ENCODE data around the gene ZBTB16.

ZBTB16 gene

DNA sequence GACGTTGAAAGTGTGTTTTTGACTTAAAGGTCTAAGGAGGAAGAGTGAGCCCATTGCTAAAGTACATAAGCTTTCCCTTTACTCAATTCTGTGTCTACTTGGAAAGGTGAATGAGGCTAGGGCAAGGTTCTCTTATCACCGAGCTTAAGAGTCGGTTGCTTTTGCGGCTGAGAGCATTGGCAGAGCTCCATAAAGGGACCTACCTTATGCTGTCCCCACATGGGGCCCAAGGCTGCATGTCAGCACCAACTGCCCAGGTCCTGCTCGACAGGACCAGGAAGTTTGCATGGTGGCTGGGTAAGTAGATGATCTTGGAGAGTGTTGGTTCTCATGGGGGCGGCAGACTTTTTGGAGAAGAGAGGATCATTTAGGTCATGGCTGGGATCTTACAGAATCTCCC is 91.2 kb downstream of the ZBTB16 start:
- Histone ChIP-seq H3K27ac (no peak overlapping the region), H2AFZ (no peak overlapping the region), H3K4me3 (ENCODE audit: low read depth, low read length) (no peak overlapping the region), H3K4me1 (peaks cover 28% of the 10 kb centered on the region), H3K9me3 (ENCODE audit: control insufficient read depth, low read length) (no peaks in the 10 kb centered on the region), H3K4me2 (ENCODE audit: low read length) (no peak overlapping the region), H3K79me2 (peaks cover 8% of the 10 kb centered on the region), H3K27me3 (ENCODE audit: control insufficient read depth, insufficient read depth, low read length) (no peaks in the 10 kb centered on the region), H3K9ac (no peak overlapping the region), H3K36me3 (ENCODE audit: control insufficient read depth, insufficient read depth, low read length) (no peaks in the 10 kb centered on the region)
- TF ChIP-seq, protein P1, sequence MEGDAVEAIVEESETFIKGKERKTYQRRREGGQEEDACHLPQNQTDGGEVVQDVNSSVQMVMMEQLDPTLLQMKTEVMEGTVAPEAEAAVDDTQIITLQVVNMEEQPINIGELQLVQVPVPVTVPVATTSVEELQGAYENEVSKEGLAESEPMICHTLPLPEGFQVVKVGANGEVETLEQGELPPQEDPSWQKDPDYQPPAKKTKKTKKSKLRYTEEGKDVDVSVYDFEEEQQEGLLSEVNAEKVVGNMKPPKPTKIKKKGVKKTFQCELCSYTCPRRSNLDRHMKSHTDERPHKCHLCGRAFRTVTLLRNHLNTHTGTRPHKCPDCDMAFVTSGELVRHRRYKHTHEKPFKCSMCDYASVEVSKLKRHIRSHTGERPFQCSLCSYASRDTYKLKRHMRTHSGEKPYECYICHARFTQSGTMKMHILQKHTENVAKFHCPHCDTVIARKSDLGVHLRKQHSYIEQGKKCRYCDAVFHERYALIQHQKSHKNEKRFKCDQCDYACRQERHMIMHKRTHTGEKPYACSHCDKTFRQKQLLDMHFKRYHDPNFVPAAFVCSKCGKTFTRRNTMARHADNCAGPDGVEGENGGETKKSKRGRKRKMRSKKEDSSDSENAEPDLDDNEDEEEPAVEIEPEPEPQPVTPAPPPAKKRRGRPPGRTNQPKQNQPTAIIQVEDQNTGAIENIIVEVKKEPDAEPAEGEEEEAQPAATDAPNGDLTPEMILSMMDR (IDR thresholded peaks at IDR 0.05): no peak

DNA sequence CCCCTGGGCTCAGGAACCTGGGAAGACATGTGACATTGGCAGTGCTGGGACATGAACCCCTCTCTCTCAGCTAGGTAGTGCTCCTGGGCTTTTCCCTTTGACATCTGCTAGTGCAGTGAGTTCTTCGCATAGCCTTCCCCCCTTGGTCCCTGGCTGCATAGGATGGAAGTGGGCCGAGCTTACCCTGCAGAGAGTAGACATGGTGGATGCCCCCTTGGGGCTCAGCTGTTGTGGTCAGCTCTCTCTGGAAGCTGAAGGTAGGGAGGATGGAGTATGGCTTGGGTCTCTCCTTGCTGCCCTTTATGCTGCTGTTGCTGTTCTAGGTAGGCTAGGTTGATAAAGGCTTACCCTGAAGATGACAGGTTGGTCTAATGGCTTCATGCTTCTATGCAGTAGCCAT is 92.1 kb downstream of the ZBTB16 start:
- Histone ChIP-seq H3K27ac (no peak overlapping the region), H3K79me2 (peaks cover 5% of the 10 kb centered on the region), H3K9ac (no peak overlapping the region), H3K4me2 (ENCODE audit: low read length) (no peak overlapping the region), H2AFZ (no peak overlapping the region), H3K36me3 (ENCODE audit: control insufficient read depth, insufficient read depth, low read length) (no peaks in the 10 kb centered on the region), H3K4me1 (peaks cover 28% of the 10 kb centered on the region), H3K4me3 (ENCODE audit: low read depth, low read length) (no peak overlapping the region), H3K27me3 (ENCODE audit: control insufficient read depth, insufficient read depth, low read length) (no peaks in the 10 kb centered on the region), H3K9me3 (ENCODE audit: control insufficient read depth, low read length) (no peaks in the 10 kb centered on the region)
- TF ChIP-seq, protein P1 (IDR thresholded peaks at IDR 0.05): no peak

DNA sequence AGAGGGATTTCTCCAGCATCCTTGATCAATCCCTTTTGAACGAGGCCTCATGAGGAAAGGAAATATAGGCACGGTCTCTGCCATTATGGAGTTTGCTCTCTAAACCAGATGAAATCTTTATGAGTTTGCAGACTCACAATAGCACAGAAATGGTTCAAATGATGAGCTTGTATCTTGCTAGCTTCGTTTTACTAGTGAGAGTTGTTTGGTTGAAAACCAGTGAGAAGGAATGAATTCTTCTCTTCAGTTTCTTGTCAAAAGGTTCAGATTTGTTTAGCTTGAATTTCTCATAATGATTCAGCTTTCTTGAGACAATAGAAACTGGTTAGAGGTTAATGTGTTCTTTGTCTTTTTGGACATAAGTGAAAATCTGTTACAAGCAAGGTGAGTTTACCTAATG is 92.7 kb downstream of the ZBTB16 start:
- Histone ChIP-seq H3K9ac (no peak overlapping the region), H3K4me2 (ENCODE audit: low read length) (no peak overlapping the region), H3K79me2 (peaks cover 6% of the 10 kb centered on the region), H3K4me1 (peaks cover 25% of the 10 kb centered on the region), H3K4me3 (ENCODE audit: low read depth, low read length) (no peak overlapping the region), H3K27ac (no peak overlapping the region), H3K9me3 (ENCODE audit: control insufficient read depth, low read length) (no peaks in the 10 kb centered on the region), H3K27me3 (ENCODE audit: control insufficient read depth, insufficient read depth, low read length) (no peaks in the 10 kb centered on the region), H2AFZ (no peak overlapping the region), H3K36me3 (ENCODE audit: control insufficient read depth, insufficient read depth, low read length) (no peaks in the 10 kb centered on the region)
- TF ChIP-seq, protein P1 (IDR thresholded peaks at IDR 0.05): no peak

DNA sequence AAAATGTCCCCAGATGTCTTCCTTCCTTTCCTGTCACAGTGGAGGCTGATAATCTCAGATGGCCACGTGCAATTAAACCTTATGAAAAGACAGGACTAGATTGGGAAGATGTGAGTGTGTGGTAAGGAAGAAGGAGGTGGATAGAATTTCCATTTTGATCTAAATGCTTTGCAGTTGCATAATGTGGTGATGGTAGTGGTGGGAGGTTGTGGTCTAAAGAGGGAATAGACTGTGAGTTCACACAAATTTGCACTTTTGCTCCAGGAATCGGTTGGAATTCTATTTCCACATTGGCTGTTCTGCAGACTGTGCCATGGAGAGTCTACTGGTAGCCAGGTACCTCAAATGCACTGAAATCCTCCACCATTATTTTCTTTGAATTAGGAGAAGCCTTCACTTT is 93.3 kb downstream of the ZBTB16 start:
- H3K79me2 ChIP-seq: peaks cover 12% of the 10 kb centered on the region
- H3K4me2 ChIP-seq (ENCODE audit: low read length): no peak overlapping the region
- no peak overlapping the region for H3K27ac ChIP-seq
- TF ChIP-seq, protein P1 (IDR thresholded peaks at IDR 0.05): no peak
- H3K27me3 ChIP-seq (ENCODE audit: control insufficient read depth, insufficient read depth, low read length): no peaks in the 10 kb centered on the region
- H3K9ac ChIP-seq: no peak overlapping the region
- no peaks in the 10 kb centered on the region for H3K36me3 ChIP-seq (ENCODE audit: control insufficient read depth, insufficient read depth, low read length)
- H2AFZ ChIP-seq: no peak overlapping the region
- H3K4me3 ChIP-seq (ENCODE audit: low read depth, low read length): no peak overlapping the region
- peaks cover 24% of the 10 kb centered on the region for H3K4me1 ChIP-seq
- H3K9me3 ChIP-seq (ENCODE audit: control insufficient read depth, low read length): no peaks in the 10 kb centered on the region

DNA sequence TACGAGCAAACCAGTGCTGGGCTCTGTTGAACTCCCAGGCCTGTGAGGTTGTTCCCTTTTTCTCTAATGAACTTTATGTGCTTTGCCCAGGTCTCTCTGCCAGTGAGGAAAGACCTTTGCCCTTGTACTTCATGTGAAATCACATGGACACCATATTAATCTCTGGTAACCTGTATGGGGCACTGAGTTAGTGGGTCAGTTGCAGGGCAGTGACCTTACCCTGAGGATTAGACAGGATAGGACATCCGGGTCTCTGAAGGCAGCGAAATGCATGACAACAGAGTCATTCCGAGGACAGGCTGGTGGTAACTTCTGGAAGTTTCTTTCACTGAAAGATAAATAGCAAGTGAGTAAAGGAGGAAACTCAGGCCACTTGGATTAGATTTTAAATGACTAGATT is 93.7 kb downstream of the ZBTB16 start:
- H3K4me3 ChIP-seq (ENCODE audit: low read depth, low read length): no peak overlapping the region
- H3K36me3 ChIP-seq (ENCODE audit: control insufficient read depth, insufficient read depth, low read length): no peaks in the 10 kb centered on the region
- H3K27ac ChIP-seq: no peak overlapping the region
- TF ChIP-seq, protein P1 (IDR thresholded peaks at IDR 0.05): no peak
- no peak overlapping the region for H3K4me2 ChIP-seq (ENCODE audit: low read length)
- H2AFZ ChIP-seq: no peak overlapping the region
- H3K79me2 ChIP-seq: peaks cover 14% of the 10 kb centered on the region
- H3K9ac ChIP-seq: no peak overlapping the region
- H3K4me1 ChIP-seq: peaks cover 23% of the 10 kb centered on the region
- H3K27me3 ChIP-seq (ENCODE audit: control insufficient read depth, insufficient read depth, low read length): no peaks in the 10 kb centered on the region
- no peaks in the 10 kb centered on the region for H3K9me3 ChIP-seq (ENCODE audit: control insufficient read depth, low read length)

Measured in parathyroid adenoma (tissue), 2 donors.